Breast epithelium (tissue), 3 donors: ENCODE results near the gene KLHL3.

Experiments
- POLR2A ChIP-seq: fragments of 450-650 bp; IDR thresholded peaks from one replicate; pipeline ENCODE4 v1.6.1; 2016; ENCODE audit warnings: antibody characterized with exemption, mild to moderate bottlenecking, moderate library complexity
- TF ChIP-seq, protein P1 (sequence below), 3 donors: fragments of 450-650 bp; IDR thresholded peaks; one replicate each; pipeline ENCODE4 v1.5.1; 2016 to 2017; ENCODE audit warnings: antibody characterized with exemption in 3 of 3, mild to moderate bottlenecking in 3 of 3, moderate library complexity in 3 of 3

- TF ChIP-seq, protein P1, sequence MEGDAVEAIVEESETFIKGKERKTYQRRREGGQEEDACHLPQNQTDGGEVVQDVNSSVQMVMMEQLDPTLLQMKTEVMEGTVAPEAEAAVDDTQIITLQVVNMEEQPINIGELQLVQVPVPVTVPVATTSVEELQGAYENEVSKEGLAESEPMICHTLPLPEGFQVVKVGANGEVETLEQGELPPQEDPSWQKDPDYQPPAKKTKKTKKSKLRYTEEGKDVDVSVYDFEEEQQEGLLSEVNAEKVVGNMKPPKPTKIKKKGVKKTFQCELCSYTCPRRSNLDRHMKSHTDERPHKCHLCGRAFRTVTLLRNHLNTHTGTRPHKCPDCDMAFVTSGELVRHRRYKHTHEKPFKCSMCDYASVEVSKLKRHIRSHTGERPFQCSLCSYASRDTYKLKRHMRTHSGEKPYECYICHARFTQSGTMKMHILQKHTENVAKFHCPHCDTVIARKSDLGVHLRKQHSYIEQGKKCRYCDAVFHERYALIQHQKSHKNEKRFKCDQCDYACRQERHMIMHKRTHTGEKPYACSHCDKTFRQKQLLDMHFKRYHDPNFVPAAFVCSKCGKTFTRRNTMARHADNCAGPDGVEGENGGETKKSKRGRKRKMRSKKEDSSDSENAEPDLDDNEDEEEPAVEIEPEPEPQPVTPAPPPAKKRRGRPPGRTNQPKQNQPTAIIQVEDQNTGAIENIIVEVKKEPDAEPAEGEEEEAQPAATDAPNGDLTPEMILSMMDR (IDR thresholded peaks at IDR 0.05), result no peak
- no peak for TF ChIP-seq POLR2A
These were observed 22.2 kb upstream of the KLHL3 start for GRCh38 chr5:137758121-137758520.
